GM23338 (cell line): Measurements from ENCODE around the gene CHRM5. TPM values are rescaled to one million over a fixed set of nuclear protein-coding genes. Genes with fewer than 3 reads are reported as not detected.

Source experiments
- ATAC-seq: fragments of 200-7000 bp; cut with Tn5 transposase; 3 replicates; pipeline ENCODE4 v1.9.1; 2020
- DNase-seq: peaks from one replicate; pipeline ENCODE4 v3.0.0-alpha.2; 2015; ENCODE audit warnings: low spot score
- H2AFZ ChIP-seq: fragments of 200-600 bp; sonication (generic); 2 replicates; pipeline ENCODE4 v1.8.0; 2016; ENCODE audit warnings: antibody characterized with exemption, mild to moderate bottlenecking, moderate library complexity
- H3F3A ChIP-seq: fragments of 200-600 bp; sonication (generic); replicated peaks from 2 replicates; pipeline ENCODE4 v1.8.0; 2017; ENCODE audit warnings: antibody characterized with exemption, mixed run types, low read depth
- H3K27ac ChIP-seq: fragments of 200-600 bp; sonication (generic); 2 replicates; pipeline ENCODE4 v1.6.1; 2016; ENCODE audit warnings: low read depth
- H3K27me3 ChIP-seq: fragments of 200-600 bp; sonication (generic); 2 replicates; pipeline ENCODE4 v1.8.0; 2016; ENCODE audit warnings: mild to moderate bottlenecking, mixed run types, moderate library complexity; ENCODE audit not compliant: insufficient read depth
- H3K36me3 ChIP-seq: fragments of 200-600 bp; sonication (generic); 2 replicates; pipeline ENCODE4 v1.8.0; 2016; ENCODE audit warnings: mild to moderate bottlenecking; ENCODE audit not compliant: insufficient read depth
- H3K4me1 ChIP-seq: fragments of 200-600 bp; sonication (generic); 2 replicates; pipeline ENCODE4 v1.8.0; 2016; ENCODE audit warnings: mild to moderate bottlenecking, moderate library complexity; ENCODE audit not compliant: insufficient read depth
- H3K4me2 ChIP-seq: fragments of 200-600 bp; sonication (generic); 2 replicates; pipeline ENCODE4 v1.7.1; 2017; ENCODE audit warnings: mixed run types
- H3K4me3 ChIP-seq: fragments of 200-600 bp; sonication (generic); 2 replicates; pipeline ENCODE4 v1.6.1; 2016; ENCODE audit warnings: mixed run types
- H3K79me2 ChIP-seq: fragments of 200-600 bp; sonication (generic); replicated peaks from 2 replicates; pipeline ENCODE4 v1.8.0; 2017; ENCODE audit warnings: mild to moderate bottlenecking; ENCODE audit not compliant: insufficient read depth
- H3K9me2 ChIP-seq: fragments of 200-600 bp; sonication (generic); 2 replicates; pipeline ENCODE4 v1.8.0; 2017; ENCODE audit not compliant: insufficient read depth
- H4K20me1 ChIP-seq: fragments of 200-600 bp; sonication (generic); replicated peaks from 2 replicates; pipeline ENCODE4 v1.8.0; 2017; ENCODE audit warnings: mild to moderate bottlenecking; ENCODE audit not compliant: insufficient read depth
- H3K27ac Mint-ChIP-seq: 2 replicates; pipeline ENCODE4 v1.8.0; 2020; ENCODE audit warnings: inconsistent platforms, mild to moderate bottlenecking, moderate library complexity, mixed read lengths
- H3K27me3 Mint-ChIP-seq: 3 replicates; pipeline ENCODE4 v1.8.0; 2022; ENCODE audit warnings: low read depth, mild to moderate bottlenecking, moderate library complexity, mixed read lengths, inconsistent platforms; ENCODE audit not compliant: insufficient read depth, poor library complexity
- H3K36me3 Mint-ChIP-seq: 3 replicates; pipeline ENCODE4 v1.8.0; 2021; ENCODE audit warnings: low read depth, mild to moderate bottlenecking, inconsistent platforms, moderate library complexity, mixed read lengths
- H3K4me1 Mint-ChIP-seq: 3 replicates; pipeline ENCODE4 v1.8.0; 2020; ENCODE audit warnings: mild to moderate bottlenecking, inconsistent platforms, mixed read lengths
- H3K4me3 Mint-ChIP-seq: 3 replicates; pipeline ENCODE4 v1.8.0; 2021; ENCODE audit warnings: moderate library complexity, mild to moderate bottlenecking, inconsistent platforms, mixed read lengths
- H3K9me3 Mint-ChIP-seq: 3 replicates; pipeline ENCODE4 v1.8.0; 2020; ENCODE audit warnings: moderate library complexity, mild to moderate bottlenecking, inconsistent platforms, mixed read lengths
- CREB1 ChIP-seq: fragments of 250-450 bp; sonication (Bioruptor Pico); IDR thresholded peaks from 2 replicates; pipeline ENCODE4 v1.5.0; 2020; ENCODE audit warnings: low read depth, mild to moderate bottlenecking, moderate library complexity
- EZH2 ChIP-seq: fragments of 200-600 bp; sonication (generic); IDR thresholded peaks from one replicate; pipeline ENCODE4 v1.8.0; 2017; ENCODE audit warnings: antibody characterized with exemption, mild to moderate bottlenecking, low read depth; ENCODE audit not compliant: unreplicated experiment
- EZH2phosphoT487 ChIP-seq: fragments of 200-600 bp; sonication (generic); IDR thresholded peaks from one replicate; pipeline ENCODE4 v1.8.1; 2018; ENCODE audit warnings: antibody characterized with exemption; ENCODE audit not compliant: unreplicated experiment
- JUNB ChIP-seq: IDR thresholded peaks from one replicate; pipeline ENCODE4 v1.6.1; 2016; ENCODE audit warnings: antibody characterized with exemption; ENCODE audit not compliant: unreplicated experiment
- NANOG ChIP-seq: IDR thresholded peaks from 2 replicates; pipeline ENCODE4 v1.6.1; 2016; ENCODE audit warnings: antibody characterized with exemption, borderline replicate concordance
- POLR2AphosphoS5 ChIP-seq: IDR thresholded peaks from 2 replicates; pipeline ENCODE4 v1.6.1; 2016; ENCODE audit warnings: antibody characterized with exemption, low read depth
- STAT1 ChIP-seq: IDR thresholded peaks from one replicate; pipeline ENCODE4 v1.6.1; 2016; ENCODE audit warnings: antibody characterized with exemption; ENCODE audit not compliant: unreplicated experiment
- ZNF114 ChIP-seq: fragments of 250-450 bp; sonication (Bioruptor Pico); IDR thresholded peaks from 2 replicates; pipeline ENCODE4 v1.5.0; 2020; ENCODE audit warnings: mild to moderate bottlenecking, moderate library complexity
- ZNF331 ChIP-seq: fragments of 250-450 bp; sonication (Bioruptor Pico); IDR thresholded peaks from 2 replicates; pipeline ENCODE4 v1.5.0; 2020; ENCODE audit warnings: low read depth, mild to moderate bottlenecking, moderate library complexity
- polyA plus RNA-seq: library from polyadenylated mRNA; unstranded; fragments of >200 nt; fragmentation: Nextera tagmentation; extraction: Ambion mirVana; gene quantifications from 2 replicates; pipeline ENCODE4 v1.2.1, GENCODE V29; 2016
- total RNA-seq: library from RNA; depleted of rRNA; stranded (reverse); fragments of >200 nt; shearing (Covaris generic); gene quantifications from 2 replicates; pipeline ENCODE4 v1.2.3, GENCODE V29; 2014
- TF ChIP-seq, protein P1 (sequence below): IDR thresholded peaks from one replicate; pipeline ENCODE4 v1.6.1; 2018; ENCODE audit warnings: antibody characterized with exemption; ENCODE audit not compliant: unreplicated experiment
- TF ChIP-seq, protein P2 (sequence below): fragments of 250-450 bp; sonication (Bioruptor Pico); IDR thresholded peaks from 2 replicates; pipeline ENCODE4 v1.5.0; 2020; ENCODE audit warnings: mild to moderate bottlenecking, moderate library complexity
- TF ChIP-seq, protein P3 (sequence below), 2 experiments: fragments of 200-600 bp in 1 of 2; sonication (generic) in 1 of 2; conservative IDR thresholded peaks; 2 replicates each; pipeline versions ENCODE4 v1.5.1 to v1.6.1; 2016 to 2017; ENCODE audit warnings: antibody characterized with exemption in 2 of 2, low read depth in 2 of 2, mild to moderate bottlenecking in 2 of 2, moderate library complexity in 1 of 2
- TF ChIP-seq, protein P4 (sequence below): IDR thresholded peaks from 2 replicates; pipeline ENCODE4 v1.6.1; 2016; ENCODE audit warnings: antibody characterized with exemption

Gene CHRM5
- total and polyA plus RNA-seq, 2 experiments from 2014 or later, result not detected

DNA sequence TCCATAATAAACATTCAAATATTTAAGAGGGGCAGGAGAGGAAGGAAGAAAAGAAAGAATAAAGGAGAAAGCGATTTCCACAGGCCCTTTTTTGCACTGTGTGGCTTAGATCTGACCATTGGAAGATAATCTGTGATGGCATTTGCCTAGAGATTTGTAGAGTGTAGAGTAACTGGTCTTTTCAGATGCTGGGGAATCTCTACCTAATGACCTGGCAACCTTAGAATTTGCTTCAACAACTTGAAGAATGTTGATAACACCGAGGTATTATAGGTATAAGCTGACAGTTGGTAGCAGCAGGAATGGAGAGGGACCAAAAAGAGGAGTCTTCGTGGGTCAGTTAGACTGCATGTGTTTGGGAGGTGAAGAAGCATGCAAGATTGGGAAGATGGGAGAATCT is 91.6 kb downstream of the CHRM5 start:
- Histone ChIP-seq H3F3A (no peaks in the 10 kb centered on the region), H3K4me1 (no peaks in the 10 kb centered on the region), H3K27ac (no peak overlapping the region), H3K36me3 (no peaks in the 10 kb centered on the region), H3K9me2 (no peaks in the 10 kb centered on the region), H3K4me2 (no peak overlapping the region), H4K20me1 (no peaks in the 10 kb centered on the region), H2AFZ (no peak overlapping the region), H3K4me3 (no peak overlapping the region), H3K27me3 (no peaks in the 10 kb centered on the region), H3K79me2 (no peaks in the 10 kb centered on the region)
- Mint-ChIP-seq H3K4me1 (no peaks in the 10 kb centered on the region), H3K4me3 (no peak overlapping the region), H3K27me3 (no peaks in the 10 kb centered on the region), H3K36me3 (no peaks in the 10 kb centered on the region), H3K9me3 (no peaks in the 10 kb centered on the region), H3K27ac (no peak overlapping the region)
- no peak for TF ChIP-seq NANOG
- TF ChIP-seq, protein P1, sequence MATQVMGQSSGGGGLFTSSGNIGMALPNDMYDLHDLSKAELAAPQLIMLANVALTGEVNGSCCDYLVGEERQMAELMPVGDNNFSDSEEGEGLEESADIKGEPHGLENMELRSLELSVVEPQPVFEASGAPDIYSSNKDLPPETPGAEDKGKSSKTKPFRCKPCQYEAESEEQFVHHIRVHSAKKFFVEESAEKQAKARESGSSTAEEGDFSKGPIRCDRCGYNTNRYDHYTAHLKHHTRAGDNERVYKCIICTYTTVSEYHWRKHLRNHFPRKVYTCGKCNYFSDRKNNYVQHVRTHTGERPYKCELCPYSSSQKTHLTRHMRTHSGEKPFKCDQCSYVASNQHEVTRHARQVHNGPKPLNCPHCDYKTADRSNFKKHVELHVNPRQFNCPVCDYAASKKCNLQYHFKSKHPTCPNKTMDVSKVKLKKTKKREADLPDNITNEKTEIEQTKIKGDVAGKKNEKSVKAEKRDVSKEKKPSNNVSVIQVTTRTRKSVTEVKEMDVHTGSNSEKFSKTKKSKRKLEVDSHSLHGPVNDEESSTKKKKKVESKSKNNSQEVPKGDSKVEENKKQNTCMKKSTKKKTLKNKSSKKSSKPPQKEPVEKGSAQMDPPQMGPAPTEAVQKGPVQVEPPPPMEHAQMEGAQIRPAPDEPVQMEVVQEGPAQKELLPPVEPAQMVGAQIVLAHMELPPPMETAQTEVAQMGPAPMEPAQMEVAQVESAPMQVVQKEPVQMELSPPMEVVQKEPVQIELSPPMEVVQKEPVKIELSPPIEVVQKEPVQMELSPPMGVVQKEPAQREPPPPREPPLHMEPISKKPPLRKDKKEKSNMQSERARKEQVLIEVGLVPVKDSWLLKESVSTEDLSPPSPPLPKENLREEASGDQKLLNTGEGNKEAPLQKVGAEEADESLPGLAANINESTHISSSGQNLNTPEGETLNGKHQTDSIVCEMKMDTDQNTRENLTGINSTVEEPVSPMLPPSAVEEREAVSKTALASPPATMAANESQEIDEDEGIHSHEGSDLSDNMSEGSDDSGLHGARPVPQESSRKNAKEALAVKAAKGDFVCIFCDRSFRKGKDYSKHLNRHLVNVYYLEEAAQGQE, result no peak
- no peak for TF ChIP-seq EZH2
- TF ChIP-seq, protein P2, sequence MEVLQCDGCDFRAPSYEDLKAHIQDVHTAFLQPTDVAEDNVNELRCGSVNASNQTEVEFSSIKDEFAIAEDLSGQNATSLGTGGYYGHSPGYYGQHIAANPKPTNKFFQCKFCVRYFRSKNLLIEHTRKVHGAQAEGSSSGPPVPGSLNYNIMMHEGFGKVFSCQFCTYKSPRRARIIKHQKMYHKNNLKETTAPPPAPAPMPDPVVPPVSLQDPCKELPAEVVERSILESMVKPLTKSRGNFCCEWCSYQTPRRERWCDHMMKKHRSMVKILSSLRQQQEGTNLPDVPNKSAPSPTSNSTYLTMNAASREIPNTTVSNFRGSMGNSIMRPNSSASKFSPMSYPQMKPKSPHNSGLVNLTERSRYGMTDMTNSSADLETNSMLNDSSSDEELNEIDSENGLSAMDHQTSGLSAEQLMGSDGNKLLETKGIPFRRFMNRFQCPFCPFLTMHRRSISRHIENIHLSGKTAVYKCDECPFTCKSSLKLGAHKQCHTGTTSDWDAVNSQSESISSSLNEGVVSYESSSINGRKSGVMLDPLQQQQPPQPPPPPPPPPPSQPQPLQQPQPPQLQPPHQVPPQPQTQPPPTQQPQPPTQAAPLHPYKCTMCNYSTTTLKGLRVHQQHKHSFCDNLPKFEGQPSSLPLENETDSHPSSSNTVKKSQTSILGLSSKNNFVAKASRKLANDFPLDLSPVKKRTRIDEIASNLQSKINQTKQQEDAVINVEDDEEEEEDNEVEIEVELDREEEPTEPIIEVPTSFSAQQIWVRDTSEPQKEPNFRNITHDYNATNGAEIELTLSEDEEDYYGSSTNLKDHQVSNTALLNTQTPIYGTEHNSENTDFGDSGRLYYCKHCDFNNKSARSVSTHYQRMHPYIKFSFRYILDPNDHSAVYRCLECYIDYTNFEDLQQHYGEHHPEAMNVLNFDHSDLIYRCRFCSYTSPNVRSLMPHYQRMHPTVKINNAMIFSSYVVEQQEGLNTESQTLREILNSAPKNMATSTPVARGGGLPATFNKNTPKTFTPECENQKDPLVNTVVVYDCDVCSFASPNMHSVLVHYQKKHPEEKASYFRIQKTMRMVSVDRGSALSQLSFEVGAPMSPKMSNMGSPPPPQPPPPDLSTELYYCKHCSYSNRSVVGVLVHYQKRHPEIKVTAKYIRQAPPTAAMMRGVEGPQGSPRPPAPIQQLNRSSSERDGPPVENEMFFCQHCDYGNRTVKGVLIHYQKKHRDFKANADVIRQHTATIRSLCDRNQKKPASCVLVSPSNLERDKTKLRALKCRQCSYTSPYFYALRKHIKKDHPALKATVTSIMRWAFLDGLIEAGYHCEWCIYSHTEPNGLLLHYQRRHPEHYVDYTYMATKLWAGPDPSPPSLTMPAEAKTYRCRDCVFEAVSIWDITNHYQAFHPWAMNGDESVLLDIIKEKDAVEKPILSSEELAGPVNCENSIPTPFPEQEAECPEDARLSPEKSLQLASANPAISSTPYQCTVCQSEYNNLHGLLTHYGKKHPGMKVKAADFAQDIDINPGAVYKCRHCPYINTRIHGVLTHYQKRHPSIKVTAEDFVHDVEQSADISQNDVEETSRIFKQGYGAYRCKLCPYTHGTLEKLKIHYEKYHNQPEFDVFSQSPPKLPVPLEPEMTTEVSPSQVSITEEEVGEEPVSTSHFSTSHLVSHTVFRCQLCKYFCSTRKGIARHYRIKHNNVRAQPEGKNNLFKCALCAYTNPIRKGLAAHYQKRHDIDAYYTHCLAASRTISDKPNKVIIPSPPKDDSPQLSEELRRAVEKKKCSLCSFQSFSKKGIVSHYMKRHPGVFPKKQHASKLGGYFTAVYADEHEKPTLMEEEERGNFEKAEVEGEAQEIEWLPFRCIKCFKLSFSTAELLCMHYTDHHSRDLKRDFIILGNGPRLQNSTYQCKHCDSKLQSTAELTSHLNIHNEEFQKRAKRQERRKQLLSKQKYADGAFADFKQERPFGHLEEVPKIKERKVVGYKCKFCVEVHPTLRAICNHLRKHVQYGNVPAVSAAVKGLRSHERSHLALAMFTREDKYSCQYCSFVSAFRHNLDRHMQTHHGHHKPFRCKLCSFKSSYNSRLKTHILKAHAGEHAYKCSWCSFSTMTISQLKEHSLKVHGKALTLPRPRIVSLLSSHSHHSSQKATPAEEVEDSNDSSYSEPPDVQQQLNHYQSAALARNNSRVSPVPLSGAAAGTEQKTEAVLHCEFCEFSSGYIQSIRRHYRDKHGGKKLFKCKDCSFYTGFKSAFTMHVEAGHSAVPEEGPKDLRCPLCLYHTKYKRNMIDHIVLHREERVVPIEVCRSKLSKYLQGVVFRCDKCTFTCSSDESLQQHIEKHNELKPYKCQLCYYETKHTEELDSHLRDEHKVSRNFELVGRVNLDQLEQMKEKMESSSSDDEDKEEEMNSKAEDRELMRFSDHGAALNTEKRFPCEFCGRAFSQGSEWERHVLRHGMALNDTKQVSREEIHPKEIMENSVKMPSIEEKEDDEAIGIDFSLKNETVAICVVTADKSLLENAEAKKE (CRISPR knock-in tag), result no peak
- TF ChIP-seq CREB1 (CRISPR knock-in tag), result no peak
- TF ChIP-seq STAT1, result no peak
- TF ChIP-seq ZNF114 (CRISPR knock-in tag), result no peak
- no peak for TF ChIP-seq JUNB
- TF ChIP-seq, protein P3, sequence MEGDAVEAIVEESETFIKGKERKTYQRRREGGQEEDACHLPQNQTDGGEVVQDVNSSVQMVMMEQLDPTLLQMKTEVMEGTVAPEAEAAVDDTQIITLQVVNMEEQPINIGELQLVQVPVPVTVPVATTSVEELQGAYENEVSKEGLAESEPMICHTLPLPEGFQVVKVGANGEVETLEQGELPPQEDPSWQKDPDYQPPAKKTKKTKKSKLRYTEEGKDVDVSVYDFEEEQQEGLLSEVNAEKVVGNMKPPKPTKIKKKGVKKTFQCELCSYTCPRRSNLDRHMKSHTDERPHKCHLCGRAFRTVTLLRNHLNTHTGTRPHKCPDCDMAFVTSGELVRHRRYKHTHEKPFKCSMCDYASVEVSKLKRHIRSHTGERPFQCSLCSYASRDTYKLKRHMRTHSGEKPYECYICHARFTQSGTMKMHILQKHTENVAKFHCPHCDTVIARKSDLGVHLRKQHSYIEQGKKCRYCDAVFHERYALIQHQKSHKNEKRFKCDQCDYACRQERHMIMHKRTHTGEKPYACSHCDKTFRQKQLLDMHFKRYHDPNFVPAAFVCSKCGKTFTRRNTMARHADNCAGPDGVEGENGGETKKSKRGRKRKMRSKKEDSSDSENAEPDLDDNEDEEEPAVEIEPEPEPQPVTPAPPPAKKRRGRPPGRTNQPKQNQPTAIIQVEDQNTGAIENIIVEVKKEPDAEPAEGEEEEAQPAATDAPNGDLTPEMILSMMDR (conservative IDR thresholded peaks at IDR 0.05; ENCODE audit: low read depth in 2 of 2), result no peak
- TF ChIP-seq POLR2AphosphoS5, result no peak
- no peak for TF ChIP-seq ZNF331 (CRISPR knock-in tag)
- TF ChIP-seq EZH2phosphoT487, result no peak
- TF ChIP-seq, protein P4, sequence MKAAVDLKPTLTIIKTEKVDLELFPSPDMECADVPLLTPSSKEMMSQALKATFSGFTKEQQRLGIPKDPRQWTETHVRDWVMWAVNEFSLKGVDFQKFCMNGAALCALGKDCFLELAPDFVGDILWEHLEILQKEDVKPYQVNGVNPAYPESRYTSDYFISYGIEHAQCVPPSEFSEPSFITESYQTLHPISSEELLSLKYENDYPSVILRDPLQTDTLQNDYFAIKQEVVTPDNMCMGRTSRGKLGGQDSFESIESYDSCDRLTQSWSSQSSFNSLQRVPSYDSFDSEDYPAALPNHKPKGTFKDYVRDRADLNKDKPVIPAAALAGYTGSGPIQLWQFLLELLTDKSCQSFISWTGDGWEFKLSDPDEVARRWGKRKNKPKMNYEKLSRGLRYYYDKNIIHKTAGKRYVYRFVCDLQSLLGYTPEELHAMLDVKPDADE, result no peak
- no peak for DNase-seq
- no peak for ATAC-seq
